Mesothelial cell of epicardium (in vitro differentiated cells): ENCODE measurements around the gene PARD3B. TPM values are rescaled to one million over a fixed set of nuclear protein-coding genes. Genes with fewer than 3 reads are reported as not detected.

Experiments used
- DNase-seq, 2 experiments: peaks; one replicate each; pipeline ENCODE4 v3.0.0; 2021; ENCODE audit warnings: low spot score in 2 of 2; ENCODE audit not compliant: unreplicated experiment in 2 of 2
- H3K27ac Mint-ChIP-seq: 2 replicates; pipeline ENCODE4 v1.8.0; 2021; ENCODE audit warnings: mixed read lengths
- H3K27me3 Mint-ChIP-seq: 2 replicates; pipeline ENCODE4 v1.8.0; 2021; ENCODE audit warnings: low read depth, mixed read lengths
- H3K36me3 Mint-ChIP-seq: 2 replicates; pipeline ENCODE4 v1.8.0; 2021; ENCODE audit warnings: mixed read lengths
- H3K4me1 Mint-ChIP-seq: 2 replicates; pipeline ENCODE4 v1.8.0; 2021; ENCODE audit warnings: mixed read lengths
- H3K4me3 Mint-ChIP-seq: 2 replicates; pipeline ENCODE4 v1.8.0; 2021; ENCODE audit warnings: mild to moderate bottlenecking, moderate library complexity, mixed read lengths
- H3K9me3 Mint-ChIP-seq: 2 replicates; pipeline ENCODE4 v1.8.0; 2021; ENCODE audit warnings: mixed read lengths
- CTCF ChIP-seq: fragments of 200-600 bp; sonication (generic); IDR thresholded peaks from one replicate; pipeline ENCODE4 v1.5.0; 2021; ENCODE audit warnings: antibody characterized with exemption; ENCODE audit not compliant: unreplicated experiment
- total RNA-seq: library from RNA; stranded (reverse); gene quantifications from 3 replicates; pipeline ENCODE4 v1.2.1, GENCODE V29; 2021

Gene PARD3B
- total RNA-seq, 1 donor from 2014 or later, result 23.4 TPM

- Mint-ChIP-seq H3K9me3 (peaks cover 16% of the 10 kb centered on the region), H3K4me1 (peaks cover 10% of the 10 kb centered on the region), H3K27ac (no peak overlapping the region), H3K27me3 (no peaks in the 10 kb centered on the region), H3K36me3 (peaks cover 4% of the 10 kb centered on the region), H3K4me3 (no peak overlapping the region)
- TF ChIP-seq CTCF, result no peak
- no peak for DNase-seq
Measured at GRCh38 chr2:204590063-204590462, 44.8 kb downstream of the PARD3B start.

- H3K27me3 Mint-ChIP-seq, result no peaks in the 10 kb centered on the region
- DNase-seq, result no peak
- TF ChIP-seq CTCF, result no peak
- no peak overlapping the region for H3K27ac Mint-ChIP-seq
- H3K4me3 Mint-ChIP-seq, result no peak overlapping the region
- peaks cover 16% of the 10 kb centered on the region for H3K9me3 Mint-ChIP-seq
- H3K36me3 Mint-ChIP-seq, result peaks cover 4% of the 10 kb centered on the region
- peaks cover 10% of the 10 kb centered on the region for H3K4me1 Mint-ChIP-seq
Measured at GRCh38 chr2:204591225-204591624, 46.0 kb downstream of the PARD3B start.

GRCh38 chr2:204604061-204604460 lies 58.8 kb downstream of the PARD3B start:
- no peak for TF ChIP-seq CTCF
- peaks cover 13% of the 10 kb centered on the region for H3K9me3 Mint-ChIP-seq
- no peak overlapping the region for H3K4me3 Mint-ChIP-seq
- peaks cover 30% of the 10 kb centered on the region for H3K4me1 Mint-ChIP-seq
- no peak for DNase-seq
- H3K27me3 Mint-ChIP-seq, result no peaks in the 10 kb centered on the region
- H3K27ac Mint-ChIP-seq, result peak overlapping the region; percentile 14
- peaks cover 12% of the 10 kb centered on the region for H3K36me3 Mint-ChIP-seq

GRCh38 chr2:204608237-204608939 lies 63.1 kb downstream of the PARD3B start:
- TF ChIP-seq CTCF, result no peak
- peak overlapping the region; percentile 6 for H3K27ac Mint-ChIP-seq
- H3K4me3 Mint-ChIP-seq, result no peak overlapping the region
- no peaks in the 10 kb centered on the region for H3K9me3 Mint-ChIP-seq
- H3K27me3 Mint-ChIP-seq, result no peaks in the 10 kb centered on the region
- DNase-seq, result no peak
- H3K4me1 Mint-ChIP-seq, result peaks cover 31% of the 10 kb centered on the region
- no peaks in the 10 kb centered on the region for H3K36me3 Mint-ChIP-seq

- Mint-ChIP-seq H3K4me1 (peaks cover 18% of the 10 kb centered on the region), H3K4me3 (no peak overlapping the region)
Measured at GRCh38 chr2:204611017-204611631, 65.8 kb downstream of the PARD3B start.

More at GRCh38 chr2:204611017-204611631, 65.8 kb downstream of the PARD3B start:
- Mint-ChIP-seq H3K36me3 (peaks cover 7% of the 10 kb centered on the region), H3K27me3 (no peaks in the 10 kb centered on the region), H3K9me3 (peaks cover 14% of the 10 kb centered on the region), H3K27ac (no peak overlapping the region)
- no peak for TF ChIP-seq CTCF
- no peak for DNase-seq
